GM18517 (cell line): ENCODE results near the gene MYH2.

ENCODE experiments used
- ATAC-seq: cut with Tn5 transposase; IDR thresholded peaks from one replicate; pipeline ENCODE4 v1.9.1; 2021; ENCODE audit warnings: mild to moderate bottlenecking, moderate library complexity; ENCODE audit not compliant: unreplicated experiment

Gene MYH2

GRCh38 chr17:10516638-10517037 is 32.8 kb downstream of the MYH2 start:
- ATAC-seq: no peak

GRCh38 chr17:10516065-10516464 is 33.4 kb downstream of the MYH2 start:
- no peak for ATAC-seq

- ATAC-seq: no peak
Measured at GRCh38 chr17:10513299-10514067, 36.0 kb downstream of the MYH2 start.

- ATAC-seq: no peak
Measured at GRCh38 chr17:10512856-10513255, 36.6 kb downstream of the MYH2 start.

GRCh38 chr17:10499950-10500349 is 49.5 kb downstream of the MYH2 start:
- no peak for ATAC-seq

- no peak for ATAC-seq
Measured at GRCh38 chr17:10492004-10492403, 57.5 kb downstream of the MYH2 start.

- no peak for ATAC-seq
Measured at GRCh38 chr17:10482252-10482651, 67.2 kb downstream of the MYH2 start.

GRCh38 chr17:10477701-10478100 is 71.8 kb downstream of the MYH2 start:
- ATAC-seq: no peak

- no peak for ATAC-seq
Measured at GRCh38 chr17:10474536-10474935, 74.9 kb downstream of the MYH2 start.

- no peak for ATAC-seq
Measured at GRCh38 chr17:10471858-10472257, 77.6 kb downstream of the MYH2 start.
